C4-2B (cell line): Measurements from ENCODE around the gene PTGER1.

Experiments
- H3K27ac ChIP-seq: fragments of 450-650 bp; 2 replicates; pipeline ENCODE4 v1.5.1; 2017
- CTCF ChIP-seq: fragments of 450-650 bp; conservative IDR thresholded peaks from 2 replicates; pipeline ENCODE4 v1.5.1; 2017; ENCODE audit warnings: mild to moderate bottlenecking
- ZFX ChIP-seq: fragments of 450-650 bp; IDR thresholded peaks from 2 replicates; pipeline ENCODE4 v1.6.1; 2017

The PTGER1 gene

GRCh38 chr19:14516746-14517438 lies 41.7 kb upstream of the PTGER1 start:
- TF ChIP-seq ZFX (no peak), CTCF (no peak)
- peak overlapping the region; percentile 97 for H3K27ac ChIP-seq

GRCh38 chr19:14516048-14516534 lies 40.9 kb upstream of the PTGER1 start:
- TF ChIP-seq ZFX: no peak
- TF ChIP-seq CTCF: no peak
- H3K27ac ChIP-seq: no peak overlapping the region

DNA sequence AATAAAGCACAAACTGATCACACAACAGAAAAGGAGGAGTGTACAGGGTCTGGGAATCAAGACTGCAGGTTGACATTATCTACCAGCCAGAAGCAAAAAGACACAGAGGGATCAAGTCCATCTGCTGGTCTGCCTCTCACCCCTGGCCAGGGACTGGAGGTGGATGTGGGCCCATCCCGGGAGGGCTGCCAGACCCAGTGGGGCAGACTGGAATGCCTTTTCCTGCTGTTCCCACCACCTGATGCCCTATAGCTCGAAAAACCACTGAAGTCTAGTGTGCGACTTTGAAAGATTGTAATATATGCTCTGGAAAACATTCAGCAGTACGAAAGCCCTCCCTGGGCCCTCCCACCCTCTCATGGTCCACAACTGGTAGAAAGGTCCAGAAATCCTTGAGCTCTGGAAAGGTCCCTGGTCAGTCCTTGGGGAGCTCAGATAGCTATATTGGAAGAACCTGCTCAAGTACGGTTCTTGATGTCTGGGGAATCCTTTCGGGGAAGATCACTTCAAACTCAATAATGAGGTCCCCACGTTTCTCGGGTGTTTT lies 40.4 kb upstream of the PTGER1 start:
- TF ChIP-seq CTCF (no peak), ZFX (no peak)

GRCh38 chr19:14514215-14514863 lies 39.2 kb upstream of the PTGER1 start:
- TF ChIP-seq ZFX (no peak), CTCF (no peak)
- H3K27ac ChIP-seq: no peak overlapping the region

More for the DNA sequence above, 40.4 kb upstream of the PTGER1 start:
- no peak overlapping the region for H3K27ac ChIP-seq

DNA sequence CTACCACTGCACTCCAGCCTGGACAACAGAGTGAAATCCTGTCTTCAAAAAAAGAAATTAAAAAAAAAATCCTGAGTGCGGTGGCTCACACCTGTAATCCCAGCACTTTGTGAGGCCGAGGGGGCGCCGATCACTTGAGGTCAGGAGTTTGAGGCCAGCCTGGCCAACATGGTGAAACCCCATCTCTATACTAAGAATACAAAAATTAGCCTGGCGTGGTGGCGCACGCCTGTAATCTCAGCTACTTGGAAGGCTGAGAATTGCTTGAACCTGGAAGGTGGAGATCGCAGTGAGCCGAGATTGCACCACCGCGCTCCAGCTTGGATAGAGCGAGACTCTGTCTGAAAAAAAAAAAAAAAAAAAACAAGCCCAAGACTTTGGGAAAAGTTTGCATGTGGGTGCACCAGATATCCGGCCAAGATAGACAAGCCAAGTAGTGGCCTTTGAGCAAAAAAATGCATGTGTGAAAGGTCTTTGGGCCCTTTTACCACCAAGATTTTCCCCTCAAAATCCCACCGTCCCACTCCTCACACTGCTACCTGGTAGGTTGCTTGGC lies 37.3 kb upstream of the PTGER1 start:
- H3K27ac ChIP-seq: no peak overlapping the region; the same call in 1 of the 2 replicates

DNA sequence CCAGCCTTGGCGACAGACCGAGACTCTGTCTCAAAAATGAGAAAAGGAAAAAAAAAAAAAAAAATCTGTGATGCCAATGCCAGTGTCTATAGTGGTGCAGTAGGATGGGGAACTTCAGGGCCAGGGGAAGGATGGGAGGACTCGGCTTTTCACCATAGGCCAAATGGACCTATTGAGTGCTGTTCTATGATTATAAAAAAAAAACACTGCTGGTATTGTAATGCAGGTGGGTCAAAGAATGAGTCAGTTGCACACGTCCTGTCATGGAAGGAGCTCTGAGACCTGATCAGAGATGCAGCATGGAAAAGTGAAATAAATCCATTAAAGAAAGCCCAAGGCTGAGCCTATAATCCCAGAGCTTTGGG lies 36.1 kb upstream of the PTGER1 start:
- no peak overlapping the region for H3K27ac ChIP-seq
- TF ChIP-seq ZFX: no peak
- no peak for TF ChIP-seq CTCF

More for the DNA sequence above, 37.3 kb upstream of the PTGER1 start:
- TF ChIP-seq CTCF (no peak), ZFX (no peak)
